ENCODE data around the gene YTHDF1. TPM values are rescaled to one million over a fixed set of nuclear protein-coding genes. Genes with fewer than 3 reads are reported as not detected.

The YTHDF1 gene
- total and polyA plus RNA-seq, 2 of the 4 experiments (the other 2 are of a cell fraction), result 10.9 to 22.6 TPM

- TF ChIP-seq FOS (IDR thresholded peaks at IDR 0.05; ENCODE audit: low read depth, low read length), result no peak
Observed at GRCh38 chr20:63163596-63164483, 52.1 kb downstream of the YTHDF1 start (continued).

GRCh38 chr20:63163171-63163570 is 52.8 kb downstream of the YTHDF1 start:
- ATAC-seq (ENCODE audit: low read depth) (no peak), DNase-seq (no peak)
- Histone ChIP-seq H4K20me1 (ENCODE audit: insufficient read depth, low read length) (no peaks in the 10 kb centered on the region; the same call in 1 of the 2 replicates), H3K27me3 (ENCODE audit: control insufficient read depth, insufficient read depth, low read length) (peaks cover 41% of the 10 kb centered on the region; the same call in 1 of the 2 replicates), H2AK5ac (ENCODE audit: low read depth, low read length) (no peak overlapping the region), H2BK120ac (ENCODE audit: low read depth, low read length) (no peak overlapping the region), H2BK20ac (ENCODE audit: low read depth, low read length) (no peak overlapping the region), H4K5ac (ENCODE audit: low read depth, low read length) (no peak overlapping the region), H2AFZ (replicated peaks; ENCODE audit: low read length, poor library complexity) (no peak overlapping the region), H3K23ac (ENCODE audit: low read depth, low read length) (no peak overlapping the region), H3K27ac (ENCODE audit: insufficient read depth, low read length) (no peak overlapping the region), H2AK9ac (replicated peaks; ENCODE audit: low read depth, low read length, poor library complexity) (no peak overlapping the region), H3K4me1 (ENCODE audit: control insufficient read depth, insufficient read depth, low read length) (no peaks in the 10 kb centered on the region), H3K4me3 (ENCODE audit: insufficient read depth, low read depth, low read length) (no peak overlapping the region), H3K18ac (ENCODE audit: low read depth, low read length) (no peak overlapping the region), H4K8ac (ENCODE audit: low read depth in 2 of 2, low read length in 2 of 2) (no peak overlapping the region), H3K4me2 (ENCODE audit: low read depth, low read length) (no peak overlapping the region), H3K14ac (replicated peaks; ENCODE audit: low read depth, low read length) (no peak overlapping the region), H3K56ac (ENCODE audit: extremely low read depth, insufficient read depth, low read length) (no peak overlapping the region), H4K91ac (ENCODE audit: insufficient read depth, low read depth, low read length) (no peak overlapping the region), H2BK5ac (ENCODE audit: low read depth, low read length, poor library complexity, severe bottlenecking) (no peak overlapping the region), H3K9ac (ENCODE audit: low read depth, low read length) (no peak overlapping the region), H3K36me3 (ENCODE audit: control insufficient read depth, insufficient read depth, low read length) (no peaks in the 10 kb centered on the region), H2BK15ac (ENCODE audit: low read depth, low read length) (no peak overlapping the region), H3K4ac (ENCODE audit: low read depth, low read length) (no peak overlapping the region), H3K79me1 (ENCODE audit: low read depth in 1 of 2, low read length in 2 of 2) (no peaks in the 10 kb centered on the region), H3K9me3 (ENCODE audit: control insufficient read depth, insufficient read depth, low read length) (no peaks in the 10 kb centered on the region), H3K9me1 (ENCODE audit: insufficient read depth, low read length) (no peaks in the 10 kb centered on the region)
- in situ Hi-C loops (cut with MboI; ENCODE audit: low sequenced_read_pairs) (no loop called here), dilution Hi-C loops (cut with HindIII; ENCODE audit: low sequenced_read_pairs, unreplicated experiment) (no loop called here), intact Hi-C loops (cut with micrococcal nuclease) (no loop called here)
- WGBS, 2 experiments (ENCODE audit: extremely low coverage in 2 of 2, insufficient read length in 1 of 2), result 46% methylated on average over 2 of the region's 6 CpGs; no CpG with 5 or more reads in 1 of the 2 experiments
- CTCF ChIA-PET, result no interaction called here
- BruUV-seq (replicated peaks), result no TSS peak
- POLR2A ChIA-PET (ENCODE audit: unreplicated experiment), result no interaction called here
- TF ChIP-seq CTCF (conservative IDR thresholded peaks at IDR 0.05; ENCODE audit: low read depth, low read length), result no peak
- no peak for TF ChIP-seq NFE2L2 (IDR thresholded peaks at IDR 0.05; ENCODE audit: low read depth, low read length)
- no peak for TF ChIP-seq CEBPB (IDR thresholded peaks at IDR 0.05; ENCODE audit: low read depth, low read length)
- no peak for TF ChIP-seq POLR2A (IDR thresholded peaks at IDR 0.05; ENCODE audit: low read depth, low read length)
- no peak for TF ChIP-seq RFX5 (IDR thresholded peaks at IDR 0.05; ENCODE audit: low read depth, low read length)
- no peak for TF ChIP-seq RAD21 (IDR thresholded peaks at IDR 0.05; ENCODE audit: low read length)
- TF ChIP-seq MXI1 (IDR thresholded peaks at IDR 0.05; ENCODE audit: borderline replicate concordance, low read depth, low read length), result no peak
- TF ChIP-seq SMC3 (IDR thresholded peaks at IDR 0.05; ENCODE audit: low read depth, low read length), result no peak
- no peak for TF ChIP-seq USF2 (IDR thresholded peaks at IDR 0.05; ENCODE audit: low read depth, low read length)
- TF ChIP-seq MAZ (IDR thresholded peaks at IDR 0.05; ENCODE audit: borderline replicate concordance, low read depth, low read length), result no peak
- TF ChIP-seq FOS (IDR thresholded peaks at IDR 0.05; ENCODE audit: low read depth, low read length), result no peak
- TF ChIP-seq BHLHE40 (IDR thresholded peaks at IDR 0.05; ENCODE audit: low read depth, low read length), result no peak
- TF ChIP-seq RCOR1 (IDR thresholded peaks at IDR 0.05; ENCODE audit: insufficient replicate concordance, low read length), result no peak
